Measurements from ENCODE around the gene GPR61.

GPR61 gene

DNA sequence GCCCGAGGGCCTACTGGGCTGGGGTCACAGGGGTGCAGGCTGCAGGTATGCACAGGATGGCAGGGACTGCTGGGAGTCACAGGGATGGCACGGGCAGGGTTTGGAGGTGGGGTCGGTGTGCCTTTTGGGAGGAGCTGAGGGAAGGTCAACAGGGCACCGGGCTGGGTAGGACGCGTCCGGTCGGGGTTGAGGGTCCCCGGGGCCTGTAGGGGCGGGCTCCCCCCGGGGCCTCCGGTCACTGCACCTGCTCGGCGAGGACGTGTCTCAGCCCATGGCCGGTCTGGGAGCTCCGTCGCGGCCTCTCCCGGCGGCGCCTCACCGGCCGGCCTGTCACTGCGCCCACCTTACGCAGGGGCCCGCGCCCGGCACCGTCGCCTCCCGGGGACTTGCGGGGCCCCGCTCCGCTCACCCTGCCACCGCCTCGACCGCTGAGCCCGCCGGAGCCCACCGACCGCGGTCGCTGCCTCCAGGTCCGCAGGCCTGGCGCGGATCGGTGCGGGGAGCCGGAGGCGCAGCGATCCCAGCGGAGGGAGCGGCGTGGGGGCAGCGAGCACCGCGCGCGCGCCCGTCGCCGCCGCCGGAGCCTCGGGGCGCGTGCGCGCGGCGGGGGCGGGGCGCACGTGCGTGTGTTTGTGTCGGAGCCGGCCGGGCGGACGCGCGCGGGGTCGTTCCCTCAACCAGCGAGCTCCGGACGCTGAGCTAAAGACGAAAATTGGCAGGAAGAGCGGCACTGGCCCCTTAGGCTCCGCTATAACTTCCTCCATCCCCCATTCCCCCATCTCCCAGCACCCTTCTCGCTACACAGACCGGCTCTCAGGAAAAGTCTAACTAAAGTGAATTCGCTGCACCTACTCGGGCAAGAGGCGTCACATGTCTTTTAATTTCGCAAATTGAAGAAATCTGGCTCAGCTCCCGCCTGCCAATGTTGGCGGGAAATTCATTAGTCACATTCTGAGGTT lies 30.2 kb upstream of the GPR61 start, which contains the start of gene AMIGO1:
AMIGO1 (minus strand) TSS at position 552 of the 959 bp plus-strand sequence. CDS start 815 bp downstream, outside the sequence.
- peak; percentile 72 for DNase-seq

DNA sequence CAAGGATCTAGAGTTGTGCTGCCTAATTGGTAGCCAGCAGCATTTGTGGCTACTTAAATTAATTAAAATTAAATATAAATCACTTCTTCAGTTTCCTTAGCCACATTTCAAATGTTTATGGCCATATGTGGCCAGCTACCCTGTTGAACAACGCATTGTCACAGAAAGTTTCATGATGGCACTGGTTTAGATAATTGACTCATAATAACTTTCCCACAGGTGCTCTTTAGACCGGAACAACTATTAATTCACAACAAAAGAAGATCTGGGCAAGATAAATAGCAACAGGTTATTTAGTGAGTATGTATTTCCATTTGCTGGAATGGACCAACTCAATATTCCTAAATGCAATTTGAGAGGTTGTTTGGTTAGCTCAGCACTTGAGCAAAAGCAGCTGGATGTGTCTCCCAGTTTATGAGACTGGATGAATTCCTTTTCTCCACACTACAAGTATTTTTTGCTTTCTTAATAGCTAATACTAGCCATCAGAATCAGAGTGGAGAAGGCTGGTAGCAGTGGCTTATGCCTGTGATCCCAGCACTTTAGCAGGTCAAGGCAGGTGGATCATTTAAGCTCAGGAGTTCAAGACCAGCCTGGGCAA lies 26.5 kb upstream of the GPR61 start:
- no peak for DNase-seq

DNA sequence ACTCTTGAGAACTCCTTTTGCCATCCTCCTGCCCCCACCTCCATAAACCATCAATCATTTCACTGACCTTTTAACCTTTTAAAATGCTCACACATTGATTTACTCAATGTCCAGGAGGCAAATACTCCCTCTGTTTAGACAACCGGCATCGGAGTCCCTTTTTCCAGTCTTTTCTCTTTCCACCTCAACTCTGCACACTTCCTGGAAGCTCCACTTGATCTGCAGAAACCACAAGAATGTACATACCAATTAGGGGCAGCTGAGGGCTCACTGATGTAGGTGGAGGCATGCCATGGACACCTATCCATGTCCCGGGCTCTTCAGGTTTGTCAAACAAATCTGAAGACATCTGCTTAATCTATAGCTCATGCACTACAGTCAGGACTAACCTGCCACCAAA lies 24.8 kb upstream of the GPR61 start:
- no peak for DNase-seq

DNA sequence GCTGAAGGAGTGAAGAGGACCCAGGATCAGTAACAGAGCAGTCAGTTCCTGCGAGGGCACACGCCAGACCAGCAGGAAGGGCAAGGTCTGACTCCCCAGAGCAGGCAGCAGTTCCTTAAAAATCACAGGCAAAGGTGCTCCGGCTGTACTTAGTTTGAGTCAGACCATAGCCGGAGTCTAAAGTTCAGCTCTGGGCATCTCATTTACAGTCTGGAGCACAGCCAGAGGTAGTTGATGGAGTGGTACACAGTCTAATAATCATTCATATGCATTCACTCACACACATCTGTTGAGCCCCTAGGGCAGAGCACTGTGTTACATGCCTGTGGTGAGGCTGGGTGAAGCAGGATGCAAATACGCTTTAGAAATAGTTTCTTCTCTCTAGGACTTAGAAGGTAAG lies 22.8 kb upstream of the GPR61 start:
- DNase-seq, result no peak

DNA sequence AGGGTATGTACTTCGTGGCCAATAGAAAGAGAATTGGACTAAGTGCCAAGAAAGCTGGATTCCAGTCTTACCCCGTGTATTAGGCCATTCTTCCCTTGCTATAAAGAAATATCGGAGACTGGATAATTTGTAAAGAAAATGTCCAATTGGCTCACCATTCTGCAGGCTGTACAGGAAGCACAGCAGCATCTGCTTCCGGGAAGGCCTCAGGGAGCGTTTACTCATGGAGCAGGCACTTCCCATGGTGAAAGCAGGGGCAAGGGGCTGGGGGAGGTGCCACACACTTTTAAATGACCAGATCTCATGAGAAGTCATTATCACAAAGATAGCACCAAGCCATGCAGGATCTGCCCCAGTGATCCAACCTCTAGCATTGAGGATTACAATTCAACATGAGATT lies 22.3 kb upstream of the GPR61 start:
- no peak for DNase-seq

DNA sequence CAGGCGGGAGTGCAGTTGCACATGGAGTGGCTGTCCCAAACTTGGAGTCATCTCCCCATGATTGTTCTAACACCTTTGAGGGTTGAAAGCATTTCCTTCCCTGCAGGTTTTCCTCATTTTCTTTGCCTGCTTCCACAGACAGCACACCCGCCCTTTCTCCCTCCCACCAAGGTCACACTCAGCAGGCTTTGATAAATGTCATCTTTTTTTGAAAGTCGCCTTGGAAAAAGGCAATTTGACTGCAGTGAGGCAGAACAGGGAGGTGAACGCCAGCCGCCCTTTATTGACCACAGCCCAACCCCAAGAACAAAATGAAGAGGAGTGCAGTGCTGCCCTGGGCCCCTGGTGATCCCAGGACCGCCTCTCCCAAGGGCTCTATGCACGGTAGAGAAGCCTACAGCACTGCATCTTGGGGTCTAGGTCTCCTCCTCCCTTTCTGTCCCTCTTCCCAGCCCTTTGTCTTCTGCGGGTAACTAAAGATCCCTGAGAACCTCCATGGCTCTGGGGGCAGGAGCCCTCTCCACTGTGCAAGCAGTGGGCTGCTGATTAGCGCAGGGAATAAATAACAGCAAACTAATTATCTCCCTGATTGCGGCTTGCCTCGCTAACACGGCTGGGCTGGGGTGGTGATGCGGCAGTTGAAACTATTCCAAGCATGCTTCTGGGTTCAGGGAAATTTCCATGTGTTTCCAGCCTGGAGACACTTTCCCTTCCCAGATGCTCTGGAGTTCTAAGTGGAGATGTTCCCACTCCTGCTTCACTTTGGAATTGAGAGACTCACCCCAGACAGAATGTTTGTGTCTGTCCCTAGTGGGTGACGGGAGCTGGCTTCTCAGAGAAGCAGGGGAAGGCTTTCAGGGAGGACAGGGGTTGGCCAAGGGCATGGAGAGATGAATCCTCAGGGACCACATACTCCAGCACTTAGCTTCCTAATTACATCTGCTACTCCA lies 18.4 kb upstream of the GPR61 start:
- no peak for DNase-seq

DNA sequence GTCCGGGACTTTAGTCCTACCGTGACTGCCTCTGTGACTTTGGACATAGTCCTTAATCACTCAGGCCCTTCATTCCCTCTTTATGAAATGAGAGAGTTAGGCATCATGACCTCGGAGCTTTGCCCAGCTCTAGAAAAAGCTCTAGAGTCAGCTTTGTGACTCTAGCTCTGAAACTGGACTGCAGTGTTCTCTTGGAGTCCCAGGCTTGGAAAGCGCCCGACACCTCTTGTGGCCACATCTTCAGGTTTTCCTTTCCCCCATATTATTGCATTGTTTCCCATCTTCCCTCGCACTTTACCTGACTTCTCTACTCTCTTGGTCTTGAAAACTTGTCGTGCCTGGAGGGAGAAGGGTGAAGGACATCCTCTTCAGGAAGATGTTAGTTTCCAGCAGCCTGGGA lies 17.6 kb upstream of the GPR61 start:
- DNase-seq, result no peak

DNA sequence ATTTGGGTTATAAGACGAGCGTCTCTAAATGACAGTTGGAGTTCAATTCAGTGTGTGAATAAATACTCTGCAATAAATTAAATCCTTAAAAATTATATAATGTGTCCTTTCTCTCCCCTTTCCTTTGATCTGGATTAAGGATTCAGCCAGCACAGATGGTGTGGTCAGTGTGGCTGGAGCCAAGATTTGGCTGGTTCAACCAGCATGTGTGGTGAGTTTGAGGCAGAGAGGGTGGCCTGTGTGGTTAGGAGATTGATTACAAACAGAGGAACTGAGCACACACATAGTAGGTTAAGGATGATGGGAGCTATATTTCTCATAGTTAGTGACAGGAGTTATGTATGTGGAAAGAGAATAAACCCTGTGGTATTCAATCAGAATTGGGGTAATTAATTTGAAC lies 16.0 kb upstream of the GPR61 start:
- no peak for DNase-seq

DNA sequence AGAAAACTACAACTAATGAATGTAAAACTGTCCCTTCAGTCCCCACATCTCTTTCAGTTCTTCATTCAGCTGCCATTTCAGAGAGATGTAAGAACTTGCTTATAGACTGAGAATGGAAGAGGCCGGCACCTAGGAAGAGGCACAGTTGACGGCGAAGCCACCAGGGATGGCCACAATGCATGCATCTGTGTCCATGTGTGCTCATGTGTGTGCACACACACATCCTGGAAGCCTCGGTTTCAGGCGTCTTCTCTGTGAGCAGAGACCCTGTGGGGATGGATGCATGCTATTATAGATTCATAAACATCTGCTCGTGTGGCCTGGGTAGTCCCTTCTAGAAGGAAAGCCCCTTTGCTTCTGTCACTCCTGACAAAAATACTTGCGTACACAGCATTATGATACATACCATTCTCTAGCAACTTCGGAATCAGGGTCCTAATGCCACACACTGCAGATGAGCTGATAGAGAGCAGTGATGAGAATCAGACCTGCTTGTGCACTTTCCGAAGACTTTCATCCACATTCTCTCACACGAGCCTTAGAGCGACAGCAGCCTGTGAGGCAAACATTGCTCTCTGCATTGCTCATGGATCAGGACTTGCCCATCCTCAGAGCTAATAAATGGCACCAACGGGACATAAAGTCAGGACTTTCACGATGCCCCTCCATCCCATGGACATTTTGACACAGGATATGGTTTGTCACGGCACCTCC lies 12.4 kb upstream of the GPR61 start:
- no peak for DNase-seq

DNA sequence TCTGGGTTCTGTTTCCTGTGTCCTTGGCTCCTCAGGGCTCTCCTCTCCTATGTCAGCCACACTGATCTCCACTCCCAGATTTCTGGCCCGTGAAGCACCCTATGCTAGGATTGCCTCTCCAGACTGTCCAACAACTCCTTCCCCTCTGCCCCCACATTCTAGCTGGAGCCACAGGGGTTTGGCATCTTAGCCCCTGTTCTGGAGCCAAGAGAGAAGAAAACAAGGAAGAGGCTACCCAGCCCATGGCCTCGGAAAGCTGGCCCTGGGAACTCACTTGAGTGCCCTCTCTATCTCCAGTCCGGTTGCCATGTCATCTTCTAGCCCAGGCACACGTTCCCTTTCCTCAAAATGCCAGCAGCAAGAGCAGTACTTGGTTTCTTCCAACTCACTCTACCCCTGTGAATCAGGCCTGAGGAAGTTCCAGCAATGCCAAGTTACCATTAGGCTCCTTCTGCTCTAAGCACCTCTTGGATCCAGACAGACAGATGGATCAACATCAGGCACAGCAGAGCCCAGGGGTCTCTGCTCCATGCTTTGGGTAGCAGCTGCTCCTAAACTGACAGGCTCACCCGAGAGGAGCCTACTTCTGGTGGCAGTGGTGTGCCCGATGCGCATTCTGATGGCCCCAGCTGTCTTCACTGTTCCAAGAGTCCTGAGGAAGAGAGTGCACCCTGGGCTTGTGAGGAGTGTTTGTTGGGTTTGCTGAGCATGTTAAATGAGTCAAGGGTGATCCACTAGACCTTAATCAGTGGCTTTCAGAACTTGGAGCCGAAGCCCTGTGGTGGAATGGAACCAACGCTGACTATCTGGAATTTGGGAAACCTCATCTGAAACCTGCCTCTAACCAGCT lies 11.6 kb upstream of the GPR61 start:
- no peak for DNase-seq

DNA sequence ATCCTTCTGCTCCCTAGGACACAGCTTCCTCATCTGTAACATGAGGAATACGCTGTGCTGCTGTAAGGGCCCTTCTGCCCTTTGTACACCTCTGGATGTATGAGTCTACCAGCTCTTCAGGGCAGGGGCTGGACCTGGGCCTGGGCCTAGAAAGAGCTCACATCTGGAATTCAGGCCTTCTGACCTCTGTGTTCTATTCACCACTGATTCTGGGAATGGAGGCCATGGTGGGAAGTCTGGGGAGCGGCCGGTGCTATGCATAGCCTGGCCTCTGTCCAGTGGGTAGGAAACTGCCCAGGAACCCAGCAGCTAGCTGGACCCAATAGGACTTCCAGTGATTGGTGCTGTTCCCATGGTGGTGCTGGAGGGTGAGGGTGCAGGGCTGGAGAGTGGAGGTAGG lies 11.0 kb upstream of the GPR61 start:
- no peak for DNase-seq

DNA sequence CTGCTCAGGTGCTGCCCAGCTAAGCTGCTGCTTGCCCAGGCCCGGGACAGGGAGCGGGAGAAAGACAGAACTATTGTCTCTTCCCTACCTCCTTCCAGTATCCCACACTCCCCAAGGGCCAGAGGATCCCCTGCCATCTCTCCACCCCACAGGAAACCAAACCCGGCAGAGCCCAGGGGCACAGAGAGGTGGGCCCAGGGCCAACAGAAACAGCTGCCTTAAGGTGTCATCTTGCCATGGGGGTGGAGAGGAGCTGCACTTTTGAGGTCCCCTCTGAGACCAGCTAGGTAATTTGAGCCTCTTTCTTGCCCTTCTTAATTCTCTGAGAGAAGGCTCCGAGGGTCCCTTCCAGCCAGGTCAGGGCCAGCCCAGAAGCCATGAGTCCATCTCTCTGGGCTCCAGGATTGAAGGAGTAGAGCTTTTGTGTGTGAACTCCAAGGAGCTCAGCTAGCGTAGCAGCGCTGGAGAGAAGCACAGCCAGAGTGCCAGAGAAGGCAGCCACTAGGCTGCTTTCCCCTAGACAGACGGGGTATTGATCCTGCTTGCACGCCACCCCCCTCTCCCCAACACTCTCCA lies 9.7 kb upstream of the GPR61 start:
- peak; percentile 9 for DNase-seq

DNA sequence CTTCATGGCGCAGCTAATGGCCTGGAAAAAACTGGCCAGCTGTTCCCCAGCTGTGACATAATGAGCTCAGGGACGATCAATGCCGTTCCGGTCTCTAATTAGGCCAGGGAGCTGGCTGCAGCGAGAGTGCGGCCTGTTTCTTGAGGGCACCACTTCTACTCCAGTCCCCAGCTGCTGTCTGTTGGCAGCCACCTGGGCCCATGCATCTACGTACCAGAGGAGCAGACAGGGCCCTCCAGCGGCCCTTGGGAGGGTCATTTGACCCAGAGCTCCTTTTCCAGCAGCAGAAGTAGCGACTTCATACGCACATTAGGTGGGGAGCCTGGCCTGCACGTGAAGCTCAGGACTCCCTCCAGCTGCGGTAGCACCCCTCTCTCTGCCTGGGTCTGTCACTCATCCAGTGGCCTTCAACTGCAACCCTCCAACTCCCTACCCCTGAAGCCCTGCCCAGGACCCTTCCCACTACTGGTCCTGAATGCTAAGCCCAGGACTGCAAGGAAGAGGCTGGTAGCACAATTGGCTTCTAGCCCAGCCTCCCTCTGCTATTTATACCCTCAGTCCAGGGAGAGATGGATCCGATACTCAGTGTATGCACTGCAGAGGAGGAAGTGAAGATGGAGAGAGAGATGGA lies 9.1 kb upstream of the GPR61 start:
- DNase-seq, result peak; percentile 20

DNA sequence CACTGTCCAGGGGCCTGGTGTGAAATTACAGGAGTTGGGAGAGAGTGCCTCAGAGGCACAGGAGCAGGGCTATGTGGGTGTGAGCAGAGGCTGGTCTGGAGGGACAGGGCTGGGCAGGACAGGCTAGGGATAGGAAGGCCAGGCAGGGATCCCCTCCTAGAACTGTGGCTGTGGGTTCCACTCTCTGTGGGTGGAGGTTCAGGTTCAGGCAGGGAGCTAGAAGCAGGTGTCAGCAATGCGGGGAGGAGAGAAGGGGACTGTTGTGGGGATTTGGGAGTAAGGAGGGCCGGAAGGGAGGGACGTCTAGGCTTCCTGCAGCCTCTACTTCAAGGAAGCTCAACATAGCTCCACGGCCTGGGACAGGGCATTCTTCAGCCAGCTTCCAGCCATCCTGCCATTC lies 8.3 kb upstream of the GPR61 start:
- DNase-seq, result peak; percentile 23

DNA sequence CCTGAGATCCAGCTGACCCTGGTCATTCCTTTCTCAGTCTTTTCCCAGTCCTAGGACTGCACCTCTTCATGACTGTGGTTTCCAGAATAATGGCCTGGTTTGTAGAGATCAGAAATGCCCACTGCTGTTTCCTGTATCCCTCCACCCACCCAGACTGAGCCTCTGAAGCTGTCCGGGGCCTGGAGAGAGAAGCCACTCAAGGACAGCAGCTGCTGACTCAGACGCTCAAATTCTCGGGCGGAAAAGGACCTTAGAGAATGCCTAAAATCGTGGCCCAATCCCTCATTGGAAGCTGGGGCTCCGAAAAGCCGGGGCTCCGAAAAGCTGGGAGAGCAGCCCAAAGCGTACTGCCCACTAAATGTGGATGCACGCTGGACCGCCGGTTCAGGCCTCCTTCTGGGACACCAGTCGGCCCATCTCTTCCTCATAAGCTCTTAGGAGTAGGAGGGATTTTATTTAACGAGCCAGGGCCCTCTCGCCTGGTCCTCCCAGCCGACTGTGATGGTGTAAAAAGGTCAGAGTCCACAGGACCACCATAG lies 7.8 kb upstream of the GPR61 start:
- DNase-seq, result no peak

DNA sequence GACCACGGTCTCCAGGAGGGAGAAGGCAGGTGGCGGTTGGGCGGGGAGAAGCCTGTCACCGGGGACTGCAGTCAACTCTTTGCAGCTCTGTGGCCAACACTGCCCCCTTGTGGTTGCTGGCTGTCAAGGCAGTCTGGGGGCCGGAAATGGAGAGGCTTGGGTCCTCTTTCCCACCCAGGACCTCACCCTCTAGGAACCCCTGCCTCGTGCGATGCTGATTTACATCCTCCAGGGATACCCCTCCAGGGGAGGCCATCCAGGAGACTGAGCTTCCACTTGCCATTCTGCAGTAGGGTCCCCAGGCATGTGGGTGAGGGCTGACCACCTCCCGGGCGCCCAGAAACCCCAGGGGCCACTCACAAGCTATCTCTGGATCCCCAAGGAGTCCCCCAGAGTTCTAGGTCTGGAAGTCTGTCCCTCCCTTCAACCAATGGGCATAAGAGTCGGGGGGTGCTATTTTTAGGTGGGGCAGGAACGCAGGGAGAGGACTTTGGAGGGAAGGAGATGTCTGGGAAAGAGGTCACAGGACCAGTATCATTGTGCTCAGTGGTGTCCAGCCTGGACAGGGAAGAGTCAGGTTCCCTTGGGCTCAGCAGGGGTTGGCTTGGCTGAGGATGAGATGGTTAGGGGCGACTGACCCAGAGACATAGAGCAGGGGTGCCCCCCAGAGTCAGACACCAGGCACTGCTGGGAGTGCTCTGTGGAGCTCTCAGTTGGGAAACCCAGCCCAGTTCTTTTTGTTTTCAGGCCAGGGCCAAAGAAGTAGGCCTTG lies 7.1 kb upstream of the GPR61 start:
- peak; percentile 97 for DNase-seq

DNA sequence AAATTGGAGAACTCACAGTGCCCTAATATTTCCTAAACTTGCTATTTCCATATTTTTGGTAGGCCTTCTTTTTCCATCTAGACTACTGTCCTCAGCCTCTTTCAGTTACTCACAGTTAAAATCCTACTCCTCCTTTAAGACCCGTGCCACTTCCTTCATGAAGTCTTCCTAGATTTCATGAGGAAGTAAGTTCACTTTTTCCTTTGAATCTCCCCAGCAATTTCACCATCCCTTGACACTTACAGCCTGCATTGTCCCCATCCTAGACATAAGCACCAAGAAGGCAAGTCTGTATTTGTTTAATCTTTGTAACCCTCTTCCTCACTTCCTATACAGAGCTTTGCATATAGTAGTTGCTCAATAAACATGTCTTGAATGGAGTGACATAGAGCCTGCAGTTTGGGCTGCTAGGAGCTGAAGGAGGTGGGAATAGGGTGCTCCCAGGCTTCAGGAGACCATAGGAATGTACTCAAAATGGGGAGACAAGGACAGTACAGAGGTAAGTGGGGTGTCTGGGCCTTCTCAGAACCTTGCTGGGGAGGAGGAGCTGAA lies 5.3 kb upstream of the GPR61 start:
- no peak for DNase-seq

DNA sequence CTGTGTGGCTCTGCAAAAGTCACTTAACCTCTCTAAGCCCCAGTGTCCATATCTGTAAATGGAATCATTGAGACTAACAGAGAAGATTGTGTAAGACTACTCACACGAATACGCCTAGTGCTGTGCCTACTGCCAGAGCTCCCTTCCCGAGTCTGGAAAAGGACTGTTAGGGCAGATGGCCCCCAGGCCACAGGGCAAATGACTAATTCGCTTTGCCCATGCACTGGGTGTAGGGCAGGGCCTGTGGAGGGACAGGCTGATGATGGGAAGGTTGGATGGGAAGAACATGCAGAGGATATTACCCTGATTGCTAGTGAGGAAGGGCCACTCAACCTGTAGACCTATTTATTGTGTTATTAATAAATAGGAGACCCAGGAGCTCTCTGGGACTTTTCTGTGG lies 4.2 kb upstream of the GPR61 start:
- DNase-seq, result peak; percentile 16

DNA sequence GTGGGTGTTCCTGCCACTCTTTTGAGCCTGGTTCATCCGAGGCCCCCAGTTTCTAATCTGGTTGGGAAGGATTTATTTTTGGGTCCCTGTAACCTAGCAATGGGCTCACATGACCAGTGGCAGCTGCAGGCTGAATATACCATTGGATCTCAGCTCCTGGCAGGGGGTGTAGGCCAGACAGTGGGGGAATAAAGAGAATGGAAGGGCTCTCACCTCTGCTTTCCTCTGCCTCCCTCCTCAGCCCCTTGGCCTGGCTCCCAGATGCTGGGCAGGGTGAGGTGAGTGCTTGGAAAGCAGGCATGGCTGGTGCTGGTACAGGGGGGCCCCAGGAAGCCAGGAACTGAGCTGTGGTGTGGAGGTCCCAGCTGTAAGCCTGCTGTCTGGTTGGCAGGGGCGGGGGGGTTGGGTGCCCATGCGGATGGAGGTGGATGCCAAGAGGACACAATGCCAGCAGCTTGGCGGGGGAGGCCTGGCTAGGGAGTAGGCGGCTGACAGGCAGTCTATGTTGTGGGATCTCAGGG lies 3.6 kb upstream of the GPR61 start:
- DNase-seq, result peak; percentile 14

Data from stimulated activated CD8-positive, alpha-beta memory T cell treated with anti-CD3 and anti-CD28 coated beads, Interleukin-4, amount 100 ng/mL, for 48 hours (primary cell).